Inflammatory macrophage (primary cell): ENCODE data around the gene OR10A5.
"Not testable (repeated sequence)": the region's sequence is repeated elsewhere in the genome, so short reads cannot be mapped to it uniquely, and the experiment has no call there.

Experiments
- DNase-seq, 2 donors: peaks; one replicate each; pipeline ENCODE4 v3.0.0-alpha.2; 2020 to 2022

Gene OR10A5

DNA sequence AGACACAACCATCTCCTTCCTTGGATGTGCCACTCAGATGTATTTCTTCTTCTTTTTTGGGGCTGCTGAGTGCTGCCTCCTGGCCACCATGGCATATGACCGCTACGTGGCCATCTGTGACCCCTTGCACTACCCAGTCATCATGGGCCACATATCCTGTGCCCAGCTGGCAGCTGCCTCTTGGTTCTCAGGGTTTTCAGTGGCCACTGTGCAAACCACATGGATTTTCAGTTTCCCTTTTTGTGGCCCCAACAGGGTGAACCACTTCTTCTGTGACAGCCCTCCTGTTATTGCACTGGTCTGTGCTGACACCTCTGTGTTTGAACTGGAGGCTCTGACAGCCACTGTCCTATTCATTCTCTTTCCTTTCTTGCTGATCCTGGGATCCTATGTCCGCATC lies 31.4 kb downstream of the OR10A5 start:
- DNase-seq: no peak

DNA sequence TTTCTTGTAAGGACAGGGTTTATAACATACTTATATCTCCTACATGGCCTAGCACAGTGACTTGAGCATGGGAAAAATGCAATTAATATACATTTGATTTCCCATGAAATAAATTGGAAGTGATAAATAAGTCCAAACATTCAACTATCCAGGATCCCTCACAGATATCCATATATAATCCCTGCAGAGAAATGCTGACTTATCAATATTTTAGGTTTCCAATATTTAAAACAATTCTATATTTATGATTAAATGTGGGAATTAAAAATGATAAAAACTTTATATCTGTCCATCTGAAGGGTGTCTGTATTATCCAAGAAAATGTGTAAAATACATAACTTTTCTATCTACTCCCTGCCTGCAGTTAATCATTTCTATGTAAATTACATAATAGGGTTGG lies 37.3 kb downstream of the OR10A5 start:
- no peak for DNase-seq

DNA sequence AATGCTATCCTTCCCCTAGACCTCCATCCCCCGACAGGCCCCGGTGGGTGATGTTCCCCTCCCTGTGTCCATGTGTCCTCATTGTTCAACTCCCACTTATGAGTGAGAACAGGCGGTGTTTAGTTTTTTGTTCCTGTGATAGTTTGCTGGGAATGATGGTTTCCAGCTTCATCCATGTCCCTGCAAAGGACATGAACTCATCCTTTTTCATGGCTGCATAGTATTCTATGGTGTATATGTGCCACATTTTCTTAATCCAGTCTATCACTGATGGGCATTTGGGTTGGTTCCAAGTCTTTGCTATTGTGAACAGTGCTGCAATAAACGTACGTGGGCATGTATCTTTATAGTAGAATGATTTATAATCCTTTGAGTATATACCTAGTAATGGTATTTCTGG lies 42.2 kb downstream of the OR10A5 start:
- not testable (repeated sequence) for DNase-seq

DNA sequence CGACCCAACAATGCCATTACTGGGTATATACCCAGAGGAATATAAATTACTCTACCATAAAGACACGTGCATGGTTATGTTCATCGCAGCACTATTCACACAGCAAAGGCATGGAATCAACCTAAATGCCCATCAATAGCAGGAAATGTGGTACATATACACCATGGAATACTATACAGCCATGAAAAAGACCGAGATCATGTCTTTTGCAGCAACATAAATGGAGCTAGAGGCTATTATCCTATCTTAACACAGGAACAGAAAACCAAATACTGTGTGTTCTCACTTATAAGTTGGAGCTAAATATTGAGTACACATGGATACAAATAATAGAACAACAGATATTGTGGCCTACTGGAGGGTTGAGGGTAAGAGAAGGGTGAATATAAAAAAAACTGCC lies 43.3 kb downstream of the OR10A5 start:
- no peak for DNase-seq

DNA sequence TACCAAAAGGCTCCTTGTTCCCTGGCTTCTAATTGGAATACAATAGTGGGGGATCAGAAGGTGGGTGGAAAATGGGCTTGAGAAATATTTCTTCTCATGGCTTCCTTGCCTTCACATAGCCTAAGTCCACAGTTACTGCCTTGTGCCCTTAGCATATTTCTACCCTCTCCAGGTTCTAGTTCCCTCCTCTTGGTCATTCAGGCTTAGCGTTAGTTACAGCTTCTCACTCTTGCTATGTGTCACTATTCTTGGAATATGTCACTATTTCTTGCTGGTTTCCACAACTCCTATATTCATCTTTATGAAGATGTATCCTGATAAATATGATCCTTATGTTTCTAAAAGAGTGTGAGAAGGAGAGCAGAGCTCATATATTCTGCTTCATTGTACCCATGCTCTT lies 44.4 kb downstream of the OR10A5 start:
- no peak for DNase-seq

DNA sequence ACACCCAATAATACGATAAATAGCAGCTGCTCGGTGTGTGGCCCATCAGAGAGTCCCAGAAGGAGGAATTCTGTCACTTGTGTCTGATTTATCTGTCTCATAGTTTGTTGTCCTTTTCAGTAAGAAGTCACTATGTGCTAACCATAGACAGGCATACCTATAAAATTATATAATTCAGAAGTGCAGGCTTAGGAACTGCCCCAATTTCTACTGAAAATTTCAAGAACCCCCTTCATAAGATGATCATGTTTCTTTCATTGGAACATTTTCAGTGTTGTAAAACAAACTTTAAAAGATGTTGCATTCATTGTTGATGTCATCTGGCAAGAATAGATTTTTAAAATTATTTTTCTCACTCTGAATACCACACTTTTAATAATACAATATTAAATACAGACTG lies 46.9 kb downstream of the OR10A5 start, which contains the start of gene OR2D2:
Gene OR2D2, minus strand, starts transcription at position 101 of the 400 bp plus-strand sequence. Its CDS starts 0 bp downstream, at position 101.
- DNase-seq: no peak

- no peak for DNase-seq
Observed at GRCh38 chr11:6894097-6894496, 48.6 kb downstream of the OR10A5 start.

GRCh38 chr11:6895010-6895409 lies 49.5 kb downstream of the OR10A5 start:
- DNase-seq: no peak
